Rectal smooth muscle tissue (tissue), 1 donor: Measurements from ENCODE around the gene VCL.
"Not testable (repeated sequence)": the region's sequence is repeated elsewhere in the genome, so short reads cannot be mapped to it uniquely, and the experiment has no call there.

ENCODE experiments used
- H3K27ac ChIP-seq: one replicate; pipeline ENCODE4 v1.7.0; 2013; ENCODE audit warnings: low read depth, low read length, inconsistent platforms
- H3K27me3 ChIP-seq: one replicate; pipeline ENCODE4 v1.7.0; 2013; ENCODE audit warnings: low read length; ENCODE audit not compliant: control insufficient read depth, insufficient read depth
- H3K36me3 ChIP-seq: one replicate; pipeline ENCODE4 v1.7.0; 2013; ENCODE audit warnings: low read length; ENCODE audit not compliant: control insufficient read depth, insufficient read depth
- H3K4me1 ChIP-seq: one replicate; pipeline ENCODE4 v1.7.0; 2013; ENCODE audit warnings: low read length; ENCODE audit not compliant: control insufficient read depth, insufficient read depth
- H3K4me3 ChIP-seq: one replicate; pipeline ENCODE4 v1.7.0; 2013; ENCODE audit warnings: low read length
- H3K9ac ChIP-seq: one replicate; pipeline ENCODE4 v1.7.0; 2013; ENCODE audit warnings: low read length

The VCL gene

DNA sequence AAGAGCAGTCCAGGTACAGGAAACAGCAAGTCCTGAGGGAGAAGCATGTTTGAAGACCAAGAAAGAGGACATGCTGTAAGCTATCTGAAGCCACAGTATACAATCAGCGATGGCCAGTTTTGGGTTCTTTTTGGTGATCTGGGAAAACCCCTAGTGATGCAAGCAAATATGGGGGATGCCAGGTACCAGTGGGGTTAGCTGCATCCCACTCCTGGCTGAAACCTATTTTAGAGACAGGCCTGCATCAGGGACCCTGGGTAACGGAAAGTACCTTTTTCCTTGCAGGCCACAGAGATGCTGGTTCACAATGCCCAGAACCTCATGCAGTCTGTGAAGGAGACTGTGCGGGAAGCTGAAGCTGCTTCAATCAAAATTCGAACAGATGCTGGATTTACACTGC lies 119.8 kb downstream of the VCL start:
- Histone ChIP-seq H3K4me3 (no peak overlapping the region), H3K9ac (no peak overlapping the region), H3K4me1 (peaks cover 7% of the 10 kb centered on the region), H3K27ac (no peak overlapping the region), H3K27me3 (no peaks in the 10 kb centered on the region), H3K36me3 (peaks cover 52% of the 10 kb centered on the region)

- H3K4me3 ChIP-seq: no peak overlapping the region
- H3K36me3 ChIP-seq: peaks cover 48% of the 10 kb centered on the region
- no peaks in the 10 kb centered on the region for H3K4me1 ChIP-seq
- H3K27ac ChIP-seq: no peak overlapping the region
- H3K9ac ChIP-seq: no peak overlapping the region
- no peaks in the 10 kb centered on the region for H3K27me3 ChIP-seq
These were observed 120.9 kb downstream of the VCL start for GRCh38 chr10:74118804-74119203.

DNA sequence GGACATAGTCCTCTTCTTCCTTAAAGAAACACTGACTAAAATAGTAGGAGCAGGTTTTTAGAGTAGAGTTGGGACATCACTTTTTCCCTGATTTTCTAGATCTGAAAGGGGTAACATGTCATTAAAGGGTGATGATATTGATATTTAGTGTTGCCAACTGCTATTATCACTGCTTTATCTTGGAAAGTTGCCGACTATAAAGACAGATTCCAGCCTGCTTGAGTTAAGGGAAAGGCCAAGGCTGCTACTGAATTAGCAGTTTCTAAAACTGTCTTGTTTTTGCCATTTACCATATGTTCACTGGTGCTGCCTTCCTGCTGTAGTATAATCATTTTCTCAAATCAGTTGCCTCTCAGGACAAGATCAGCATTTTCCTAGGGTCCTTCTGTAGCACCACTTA lies 123.0 kb downstream of the VCL start:
- no peaks in the 10 kb centered on the region for H3K27me3 ChIP-seq
- H3K9ac ChIP-seq: no peak overlapping the region
- peaks cover 42% of the 10 kb centered on the region for H3K36me3 ChIP-seq
- no peak overlapping the region for H3K4me3 ChIP-seq
- H3K4me1 ChIP-seq: no peaks in the 10 kb centered on the region
- H3K27ac ChIP-seq: peak overlapping the region; percentile 20

- Histone ChIP-seq H3K36me3 (peaks cover 38% of the 10 kb centered on the region), H3K27me3 (no peaks in the 10 kb centered on the region), H3K4me1 (no peaks in the 10 kb centered on the region), H3K4me3 (no peak overlapping the region), H3K9ac (no peak overlapping the region), H3K27ac (peak overlapping the region; percentile 20)
These were observed 123.5 kb downstream of the VCL start for GRCh38 chr10:74121368-74121767.

DNA sequence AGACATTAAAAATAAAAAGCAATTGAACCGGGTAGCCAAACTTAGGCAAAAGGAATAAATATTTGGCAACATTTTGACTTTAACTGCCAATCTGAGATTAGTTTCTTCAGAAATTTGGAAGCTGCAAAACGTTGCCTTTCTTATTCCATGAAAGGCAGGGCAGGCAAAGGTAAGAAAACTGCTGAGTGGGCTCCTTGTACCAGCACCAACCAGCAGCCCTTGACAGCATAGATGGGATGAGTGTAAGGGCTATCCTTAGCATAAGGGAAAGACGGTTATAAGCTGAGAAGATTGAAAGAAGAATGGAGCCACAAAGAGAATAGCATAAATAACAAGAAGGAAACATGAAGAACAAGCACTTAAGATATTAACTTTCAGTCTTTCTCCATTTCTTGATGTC lies 124.1 kb downstream of the VCL start:
- H3K9ac ChIP-seq: no peak overlapping the region
- H3K27ac ChIP-seq: no peak overlapping the region
- H3K36me3 ChIP-seq: peaks cover 38% of the 10 kb centered on the region

GRCh38 chr10:74123081-74123480 lies 125.2 kb downstream of the VCL start:
- Histone ChIP-seq H3K4me3 (no peak overlapping the region), H3K27ac (no peak overlapping the region), H3K4me1 (no peaks in the 10 kb centered on the region), H3K9ac (no peak overlapping the region), H3K36me3 (peaks cover 28% of the 10 kb centered on the region), H3K27me3 (no peaks in the 10 kb centered on the region)

More for the DNA sequence above, 124.1 kb downstream of the VCL start:
- H3K4me1 ChIP-seq: no peaks in the 10 kb centered on the region
- no peak overlapping the region for H3K4me3 ChIP-seq
- no peaks in the 10 kb centered on the region for H3K27me3 ChIP-seq

DNA sequence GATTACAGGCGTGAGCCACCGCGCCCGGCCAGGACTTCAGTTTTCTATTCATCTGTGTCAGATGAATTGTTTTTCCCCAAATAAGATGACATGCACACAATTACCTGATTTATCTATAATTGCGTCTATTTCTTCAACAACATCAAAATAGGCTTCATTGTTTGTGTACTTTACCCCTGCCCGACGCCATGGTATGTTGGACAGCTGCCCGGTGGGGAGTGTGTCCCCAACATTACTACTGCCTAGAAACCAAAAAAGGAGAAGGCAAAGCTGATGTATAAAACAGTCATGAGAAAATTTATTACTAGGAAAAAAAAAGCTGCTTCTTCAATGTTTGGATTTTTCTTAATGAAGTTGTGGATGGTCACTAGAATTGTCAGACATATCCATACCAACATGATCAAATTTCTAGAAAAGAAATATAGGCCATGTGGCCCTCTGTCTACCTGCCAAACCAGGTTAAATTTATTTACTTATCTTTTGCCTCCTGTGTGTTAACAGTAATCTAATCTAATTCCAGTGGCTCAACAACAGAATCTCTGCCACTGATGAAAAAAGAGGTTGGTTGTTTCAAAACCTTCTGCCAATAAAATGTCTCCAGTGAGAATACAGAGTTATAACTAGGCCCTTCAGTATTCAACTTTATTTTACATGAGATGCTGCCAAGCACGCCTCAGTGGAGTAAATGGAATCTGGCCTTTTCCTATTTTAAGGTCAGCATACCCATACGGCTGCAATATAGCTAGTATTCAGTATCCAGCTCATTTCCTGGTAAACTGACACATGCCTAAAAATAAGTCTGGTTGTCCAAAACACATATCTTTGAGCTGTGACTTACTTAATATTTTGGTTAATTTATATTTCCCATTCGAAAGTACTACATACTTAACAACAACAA lies 136.3 kb downstream of the VCL start:
- Histone ChIP-seq H3K4me3 (no peak overlapping the region), H3K9ac (no peak overlapping the region), H3K4me1 (peaks cover 5% of the 10 kb centered on the region), H3K27ac (peak overlapping the region; percentile 22), H3K27me3 (no peaks in the 10 kb centered on the region), H3K36me3 (peaks cover 17% of the 10 kb centered on the region)

DNA sequence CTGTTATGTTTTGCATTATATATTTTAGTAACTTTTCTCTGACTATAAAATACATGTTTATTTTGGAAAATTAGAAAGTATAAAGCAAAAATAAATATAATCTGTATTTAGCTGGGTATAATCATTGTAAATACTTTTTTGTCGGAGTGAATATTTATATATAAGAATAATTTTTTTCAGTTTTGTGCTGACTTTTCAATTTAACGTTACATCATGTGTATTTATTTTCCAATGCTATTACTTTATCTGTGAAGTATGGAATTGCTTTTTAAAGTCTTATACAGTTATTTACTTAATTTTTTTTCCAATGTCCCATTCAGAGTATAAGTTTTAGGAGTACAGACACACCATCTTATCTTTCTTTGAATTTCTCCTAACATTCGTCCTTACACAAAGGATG lies 137.5 kb downstream of the VCL start:
- H3K4me1 ChIP-seq: peaks cover 5% of the 10 kb centered on the region
- H3K27me3 ChIP-seq: no peaks in the 10 kb centered on the region
- H3K36me3 ChIP-seq: peaks cover 15% of the 10 kb centered on the region
- no peak overlapping the region for H3K9ac ChIP-seq
- no peak overlapping the region for H3K4me3 ChIP-seq
- H3K27ac ChIP-seq: no peak overlapping the region

DNA sequence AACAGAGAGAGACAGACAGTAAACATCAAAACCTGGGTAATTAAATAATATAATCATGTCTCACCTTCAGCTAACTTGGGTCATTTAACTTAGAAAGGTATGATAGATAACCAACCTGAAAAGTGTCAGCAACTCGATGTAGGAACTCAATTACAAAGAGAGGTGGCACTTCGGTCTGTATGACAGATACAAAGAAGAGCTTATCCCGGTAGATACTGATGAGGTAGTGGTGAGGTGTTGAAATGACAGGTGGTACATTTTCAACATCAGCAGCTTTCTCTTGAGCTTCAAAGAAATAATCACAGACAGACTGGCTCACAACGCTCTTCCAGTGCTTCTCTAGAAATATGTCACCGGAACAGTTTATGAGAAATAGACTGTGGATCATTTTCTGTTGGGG lies 140.1 kb downstream of the VCL start:
- H3K4me3 ChIP-seq: no peak overlapping the region
- H3K27me3 ChIP-seq: no peaks in the 10 kb centered on the region
- peaks cover 13% of the 10 kb centered on the region for H3K36me3 ChIP-seq
- H3K27ac ChIP-seq: no peak overlapping the region
- peaks cover 5% of the 10 kb centered on the region for H3K4me1 ChIP-seq
- H3K9ac ChIP-seq: no peak overlapping the region

- peaks cover 13% of the 10 kb centered on the region for H3K36me3 ChIP-seq
- H3K27me3 ChIP-seq, H3K9ac ChIP-seq, H3K4me3 ChIP-seq, H3K4me1 ChIP-seq, H3K27ac ChIP-seq: not testable (repeated sequence)
These were observed 140.7 kb downstream of the VCL start for GRCh38 chr10:74138596-74138995.

DNA sequence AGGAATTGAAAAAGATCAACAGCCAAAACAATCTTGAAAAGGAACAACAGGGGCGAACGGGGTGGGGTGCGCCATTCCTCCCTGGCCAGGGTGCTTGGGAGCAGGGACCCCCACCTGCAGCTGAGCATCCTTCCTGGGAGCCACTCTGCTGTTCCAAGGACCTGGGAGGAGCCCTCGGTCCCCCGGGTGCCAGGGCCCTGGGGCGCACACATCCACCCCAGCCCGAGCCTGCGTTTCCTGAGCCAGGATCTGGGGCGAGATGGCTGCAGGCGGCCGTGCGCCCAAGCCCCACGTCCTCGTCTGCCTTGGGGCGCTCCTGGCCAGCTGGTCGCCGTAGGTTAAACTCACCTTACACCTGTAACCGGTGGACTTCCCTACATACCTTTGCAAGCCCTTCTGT lies 142.1 kb downstream of the VCL start:
- Histone ChIP-seq H3K27me3 (no peaks in the 10 kb centered on the region), H3K27ac (no peak overlapping the region), H3K36me3 (peaks cover 13% of the 10 kb centered on the region), H3K9ac (no peak overlapping the region), H3K4me1 (peaks cover 2% of the 10 kb centered on the region), H3K4me3 (no peak overlapping the region)

GRCh38 chr10:74140553-74140952 lies 142.6 kb downstream of the VCL start:
- Histone ChIP-seq H3K9ac (no peak overlapping the region), H3K4me3 (no peak overlapping the region), H3K27ac (no peak overlapping the region), H3K4me1 (peaks cover 5% of the 10 kb centered on the region), H3K36me3 (peaks cover 13% of the 10 kb centered on the region), H3K27me3 (no peaks in the 10 kb centered on the region)

DNA sequence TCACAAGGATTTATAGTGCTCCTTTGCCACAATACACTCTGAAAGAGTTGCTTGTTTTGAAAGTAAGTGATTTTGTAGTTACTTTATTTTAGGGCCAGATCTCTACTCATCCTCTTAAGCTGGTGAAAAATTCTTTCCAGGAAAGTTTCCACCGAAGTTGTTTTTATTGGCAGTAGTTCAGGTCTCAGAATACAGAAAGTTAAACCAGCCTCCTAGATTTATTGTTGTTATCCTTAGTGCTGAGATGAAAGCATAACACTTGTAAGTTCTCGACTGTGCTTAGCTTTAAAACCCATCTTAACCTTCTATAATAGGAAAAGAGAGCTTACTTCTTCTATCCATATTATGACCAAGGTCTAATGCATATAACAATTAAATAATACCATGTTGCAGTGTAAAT lies 147.2 kb downstream of the VCL start:
- Histone ChIP-seq H3K9ac (no peak overlapping the region), H3K27me3 (no peaks in the 10 kb centered on the region), H3K36me3 (no peaks in the 10 kb centered on the region), H3K4me1 (peaks cover 22% of the 10 kb centered on the region), H3K4me3 (no peak overlapping the region), H3K27ac (peak overlapping the region; percentile 72)
